ENCODE measurements around the gene DEPDC5.
"Not testable (repeated sequence)": the region's sequence is repeated elsewhere in the genome, so short reads cannot be mapped to it uniquely, and the experiment has no call there.

The DEPDC5 gene

GRCh38 chr22:31757265-31757664, 3.4 kb downstream of the DEPDC5 start:
- POLR2A ChIA-PET, result no interaction called here
- no peak for TF ChIP-seq ARNT (IDR thresholded peaks at IDR 0.05)
- no peak for TF ChIP-seq TARDBP (IDR thresholded peaks at IDR 0.05)
- TF ChIP-seq FOXA1 (IDR thresholded peaks at IDR 0.05), result no peak
- TF ChIP-seq SP1 (IDR thresholded peaks at IDR 0.05), result no peak
- no peak for TF ChIP-seq NFRKB (IDR thresholded peaks at IDR 0.05)
- TF ChIP-seq LEF1 (IDR thresholded peaks at IDR 0.05; ENCODE audit: borderline replicate concordance), result no peak
- no peak for TF ChIP-seq SUZ12 (IDR thresholded peaks at IDR 0.05)
- TF ChIP-seq ELF4 (IDR thresholded peaks at IDR 0.05), result no peak
- TF ChIP-seq BHLHE40 (IDR thresholded peaks at IDR 0.05; ENCODE audit: borderline replicate concordance), result no peak
- no peak for TF ChIP-seq CTBP1 (IDR thresholded peaks at IDR 0.05; ENCODE audit: borderline replicate concordance)
- TF ChIP-seq PKNOX1 (IDR thresholded peaks at IDR 0.05), result no peak
- no peak for TF ChIP-seq L3MBTL2 (conservative IDR thresholded peaks at IDR 0.05)
- no peak for TF ChIP-seq HDGF (IDR thresholded peaks at IDR 0.05; ENCODE audit: borderline replicate concordance)
- no peak for TF ChIP-seq FOXM1 (IDR thresholded peaks at IDR 0.05; ENCODE audit: borderline replicate concordance)
- no peak for TF ChIP-seq ZNF384 (IDR thresholded peaks at IDR 0.05)
- no peak for TF ChIP-seq FOXK2 (IDR thresholded peaks at IDR 0.05)
- DNase-seq (ENCODE audit: extremely low spot score), result no peak
- CTCF ChIA-PET, result no interaction called here

GRCh38 chr22:31758860-31759259, 5.0 kb downstream of the DEPDC5 start:
- DNase-seq (ENCODE audit: extremely low spot score); CTCF ChIA-PET; POLR2A ChIA-PET: not testable (repeated sequence)

GRCh38 chr22:31764785-31765184, 11.0 kb downstream of the DEPDC5 start:
- CTCF ChIA-PET, result no interaction called here

GRCh38 chr22:31768422-31769059, 14.7 kb downstream of the DEPDC5 start:
- no peak for TF ChIP-seq SP1 (IDR thresholded peaks at IDR 0.05)
- TF ChIP-seq SUZ12 (IDR thresholded peaks at IDR 0.05), result no peak
- TF ChIP-seq BHLHE40 (IDR thresholded peaks at IDR 0.05; ENCODE audit: borderline replicate concordance), result no peak
- no peak for TF ChIP-seq HDGF (IDR thresholded peaks at IDR 0.05; ENCODE audit: borderline replicate concordance)
- no peak for TF ChIP-seq PKNOX1 (IDR thresholded peaks at IDR 0.05)
- TF ChIP-seq ARNT (IDR thresholded peaks at IDR 0.05), result no peak
- TF ChIP-seq NFRKB (IDR thresholded peaks at IDR 0.05), result no peak
- TF ChIP-seq FOXK2 (IDR thresholded peaks at IDR 0.05), result no peak
- no peak for TF ChIP-seq L3MBTL2 (conservative IDR thresholded peaks at IDR 0.05)
- no peak for TF ChIP-seq TARDBP (IDR thresholded peaks at IDR 0.05)
- no peak for TF ChIP-seq ZNF384 (IDR thresholded peaks at IDR 0.05)
- TF ChIP-seq LEF1 (IDR thresholded peaks at IDR 0.05; ENCODE audit: borderline replicate concordance), result no peak
- TF ChIP-seq FOXA1 (IDR thresholded peaks at IDR 0.05), result no peak
- TF ChIP-seq CTBP1 (IDR thresholded peaks at IDR 0.05; ENCODE audit: borderline replicate concordance), result no peak
- TF ChIP-seq FOXM1 (IDR thresholded peaks at IDR 0.05; ENCODE audit: borderline replicate concordance), result no peak
- no peak for TF ChIP-seq ELF4 (IDR thresholded peaks at IDR 0.05)
- CTCF ChIA-PET, result no interaction called here
- DNase-seq (ENCODE audit: extremely low spot score), result no peak
- POLR2A ChIA-PET, result no interaction called here

More at GRCh38 chr22:31764785-31765184, 11.0 kb downstream of the DEPDC5 start:
- POLR2A ChIA-PET, result no interaction called here
- no peak for DNase-seq (ENCODE audit: extremely low spot score)
- no peak for TF ChIP-seq FOXM1 (IDR thresholded peaks at IDR 0.05; ENCODE audit: borderline replicate concordance)
- no peak for TF ChIP-seq ARNT (IDR thresholded peaks at IDR 0.05)
- TF ChIP-seq CTBP1 (IDR thresholded peaks at IDR 0.05; ENCODE audit: borderline replicate concordance), result no peak
- TF ChIP-seq L3MBTL2 (conservative IDR thresholded peaks at IDR 0.05), result no peak
- no peak for TF ChIP-seq TARDBP (IDR thresholded peaks at IDR 0.05)
- no peak for TF ChIP-seq HDGF (IDR thresholded peaks at IDR 0.05; ENCODE audit: borderline replicate concordance)
- TF ChIP-seq BHLHE40 (IDR thresholded peaks at IDR 0.05; ENCODE audit: borderline replicate concordance), result no peak
- no peak for TF ChIP-seq SP1 (IDR thresholded peaks at IDR 0.05)
- TF ChIP-seq NFRKB (IDR thresholded peaks at IDR 0.05), result no peak
- TF ChIP-seq SUZ12 (IDR thresholded peaks at IDR 0.05), result no peak
- no peak for TF ChIP-seq ELF4 (IDR thresholded peaks at IDR 0.05)
- no peak for TF ChIP-seq FOXA1 (IDR thresholded peaks at IDR 0.05)
- no peak for TF ChIP-seq PKNOX1 (IDR thresholded peaks at IDR 0.05)
- no peak for TF ChIP-seq ZNF384 (IDR thresholded peaks at IDR 0.05)
- no peak for TF ChIP-seq FOXK2 (IDR thresholded peaks at IDR 0.05)
- TF ChIP-seq LEF1 (IDR thresholded peaks at IDR 0.05; ENCODE audit: borderline replicate concordance), result no peak

- CTCF ChIA-PET, result no interaction called here
- TF ChIP-seq PKNOX1 (IDR thresholded peaks at IDR 0.05) (no peak), ARNT (IDR thresholded peaks at IDR 0.05) (no peak), CTBP1 (IDR thresholded peaks at IDR 0.05; ENCODE audit: borderline replicate concordance) (no peak), FOXM1 (IDR thresholded peaks at IDR 0.05; ENCODE audit: borderline replicate concordance) (no peak), FOXK2 (IDR thresholded peaks at IDR 0.05) (no peak), SUZ12 (IDR thresholded peaks at IDR 0.05) (no peak), LEF1 (IDR thresholded peaks at IDR 0.05; ENCODE audit: borderline replicate concordance) (no peak), HDGF (IDR thresholded peaks at IDR 0.05; ENCODE audit: borderline replicate concordance) (no peak), ELF4 (IDR thresholded peaks at IDR 0.05) (no peak), NFRKB (IDR thresholded peaks at IDR 0.05) (no peak), FOXA1 (IDR thresholded peaks at IDR 0.05) (no peak), ZNF384 (IDR thresholded peaks at IDR 0.05) (no peak), L3MBTL2 (conservative IDR thresholded peaks at IDR 0.05) (no peak), TARDBP (IDR thresholded peaks at IDR 0.05) (no peak), BHLHE40 (IDR thresholded peaks at IDR 0.05; ENCODE audit: borderline replicate concordance) (no peak), SP1 (IDR thresholded peaks at IDR 0.05) (no peak)
These were observed 19.6 kb downstream of the DEPDC5 start for GRCh38 chr22:31773416-31773815.

More at GRCh38 chr22:31773416-31773815, 19.6 kb downstream of the DEPDC5 start:
- POLR2A ChIA-PET, result no interaction called here
- DNase-seq (ENCODE audit: extremely low spot score), result no peak

Data from HEK293T (cell line).